T1000 (cell line): ENCODE results near the gene HERPUD1.
"Not testable (repeated sequence)": the region's sequence is repeated elsewhere in the genome, so short reads cannot be mapped to it uniquely, and the experiment has no call there.

ENCODE experiments used
- DNase-seq: peaks from one replicate; lab custom pipeline; 2025; ENCODE audit warnings: mixed read lengths; lab: John Stamatoyannopoulos, UW

HERPUD1 gene

GRCh38 chr16:56980792-56981724 is 49.1 kb downstream of the HERPUD1 start:
- no peak for DNase-seq

GRCh38 chr16:56981729-56982271 is 49.9 kb downstream of the HERPUD1 start:
- no peak for DNase-seq

- no peak for DNase-seq
Measured at GRCh38 chr16:56982695-56983094, 50.8 kb downstream of the HERPUD1 start.

GRCh38 chr16:56983211-56983751 is 51.3 kb downstream of the HERPUD1 start:
- no peak for DNase-seq

GRCh38 chr16:56984639-56985038 is 52.7 kb downstream of the HERPUD1 start:
- DNase-seq: no peak

GRCh38 chr16:56985288-56985961 is 53.5 kb downstream of the HERPUD1 start:
- peak; percentile 35 for DNase-seq

GRCh38 chr16:56985962-56986360 is 54.0 kb downstream of the HERPUD1 start:
- DNase-seq: no peak

- DNase-seq: no peak
Measured at GRCh38 chr16:56986361-56986760, 54.4 kb downstream of the HERPUD1 start.

- DNase-seq: not testable (repeated sequence)
Measured at GRCh38 chr16:56986908-56987307, 55.0 kb downstream of the HERPUD1 start.

- DNase-seq: no peak
Measured at GRCh38 chr16:56987692-56988091, 55.8 kb downstream of the HERPUD1 start.

GRCh38 chr16:56988161-56988947 is 56.4 kb downstream of the HERPUD1 start:
- no peak for DNase-seq

- DNase-seq: peak; percentile 17
Measured at GRCh38 chr16:56988948-56989945, 57.3 kb downstream of the HERPUD1 start, which contains the start of gene NLRC5. Gene NLRC5 (plus strand): TSS chr16:56989557. CDS start chr16:57020713, 31,156 bp downstream.

GRCh38 chr16:56989988-56990387 is 58.0 kb downstream of the HERPUD1 start:
- no peak for DNase-seq

GRCh38 chr16:56990407-56991286 is 58.7 kb downstream of the HERPUD1 start:
- DNase-seq: no peak

GRCh38 chr16:56992431-56992830 is 60.5 kb downstream of the HERPUD1 start:
- not testable (repeated sequence) for DNase-seq

GRCh38 chr16:56993204-56993603 is 61.3 kb downstream of the HERPUD1 start:
- DNase-seq: no peak

GRCh38 chr16:56994311-56994710 is 62.4 kb downstream of the HERPUD1 start:
- no peak for DNase-seq
